Mucosa of descending colon (tissue), 3 donors: Measurements from ENCODE around the gene FHIT. TPM values are rescaled to one million over a fixed set of nuclear protein-coding genes. Genes with fewer than 3 reads are reported as not detected.

Experiments used
- ATAC-seq: fragments of 200-7000 bp; cut with Tn5 transposase; one replicate; pipeline ENCODE4 v1.9.1; 2020; ENCODE audit warnings: mild to moderate bottlenecking, moderate library complexity
- DNase-seq, 3 donors: peaks; one replicate each; pipeline ENCODE4 v3.0.0-alpha.2; 2020
- H3K36me3 ChIP-seq: fragments of 200-600 bp; one replicate; pipeline ENCODE4 v1.8.0; 2021; ENCODE audit warnings: low read depth, mild to moderate bottlenecking
- H3K4me1 ChIP-seq: fragments of 200-600 bp; one replicate; pipeline ENCODE4 v1.8.0; 2021; ENCODE audit warnings: low read depth, mild to moderate bottlenecking
- H3K4me3 ChIP-seq: fragments of 200-600 bp; one replicate; pipeline ENCODE4 v1.8.0; 2021; ENCODE audit warnings: mild to moderate bottlenecking
- H3K9me3 ChIP-seq: fragments of 200-600 bp; one replicate; pipeline ENCODE4 v1.8.0; 2021; ENCODE audit warnings: mild to moderate bottlenecking
- CTCF ChIP-seq: fragments of 200-600 bp; IDR thresholded peaks from one replicate; pipeline ENCODE4 v1.8.0; 2022; ENCODE audit warnings: antibody characterized with exemption, mild to moderate bottlenecking
- intact Hi-C, 2 donors: fragments of 100-400 bp; cut with DNase I in 1 of 2; cut with micrococcal nuclease in 1 of 2; formaldehyde crosslinking; loops; one replicate each; pipeline versions ENCODE4 v1.11.0 to v1.11.1; 2022; cut with DNase I, micrococcal nuclease
- total RNA-seq, 3 donors: library from RNA; stranded (reverse); fragmentation: NEBNext Ultra II Directional in 2 of 3; extraction: Animal tissue kit (Norgen Biotek cat#: 25700) in 2 of 3; gene quantifications; one replicate each; pipeline versions ENCODE4 v1.2.1 to v1.2.4, GENCODE V29; 2021 to 2023
- donor health status: DM: no; HTN: no; CAD: no; lungs with moderate emphysema.
- donor health status: DM: no; HTN: no; CAD: no.
- donor health status: DM: no; HTN: yes; CAD: no.

The FHIT gene
- total RNA-seq, 3 donors from 2014 or later, result 8.9 to 20.7 (median 18.6) TPM

DNA sequence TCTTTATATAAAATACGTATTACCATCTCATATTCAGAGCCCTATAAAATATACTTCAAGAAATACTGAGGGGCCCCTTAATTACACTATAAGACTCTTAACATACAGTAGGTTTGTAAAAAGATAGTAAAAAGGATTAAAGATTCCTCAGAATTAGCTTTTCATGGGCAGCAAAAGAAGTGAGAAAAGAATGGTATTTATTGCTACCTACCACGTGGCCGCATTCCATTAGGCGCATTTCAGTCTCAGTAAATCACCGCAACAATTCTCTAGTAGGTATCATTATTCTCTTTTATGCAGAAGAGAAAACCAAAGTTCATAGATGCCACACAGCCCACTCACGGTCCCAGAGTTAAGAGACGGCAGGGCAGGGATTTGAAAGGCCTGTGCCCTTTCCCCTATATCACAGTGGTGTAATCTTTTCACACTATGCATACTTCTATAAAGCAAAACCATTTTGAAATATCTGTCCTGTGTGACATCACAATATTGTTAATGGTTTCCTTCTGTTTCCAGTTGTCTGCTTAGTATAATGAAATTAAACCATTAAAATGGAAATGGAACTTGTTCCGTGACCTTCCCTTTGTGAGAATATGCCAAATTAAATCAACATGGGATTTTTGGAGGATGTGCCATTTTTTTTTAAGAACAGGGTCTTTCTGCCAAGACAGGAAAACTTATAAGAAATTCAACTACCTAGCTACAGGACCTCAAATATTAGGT, 1072.2 kb downstream of the FHIT start:
- no peak for ATAC-seq
- Histone ChIP-seq H3K9me3 (no peaks in the 10 kb centered on the region), H3K36me3 (no peaks in the 10 kb centered on the region), H3K4me3 (no peak overlapping the region), H3K4me1 (no peaks in the 10 kb centered on the region)
- TF ChIP-seq CTCF, result no peak
- intact Hi-C loops, result no loop called here
- DNase-seq, result no peak

DNA sequence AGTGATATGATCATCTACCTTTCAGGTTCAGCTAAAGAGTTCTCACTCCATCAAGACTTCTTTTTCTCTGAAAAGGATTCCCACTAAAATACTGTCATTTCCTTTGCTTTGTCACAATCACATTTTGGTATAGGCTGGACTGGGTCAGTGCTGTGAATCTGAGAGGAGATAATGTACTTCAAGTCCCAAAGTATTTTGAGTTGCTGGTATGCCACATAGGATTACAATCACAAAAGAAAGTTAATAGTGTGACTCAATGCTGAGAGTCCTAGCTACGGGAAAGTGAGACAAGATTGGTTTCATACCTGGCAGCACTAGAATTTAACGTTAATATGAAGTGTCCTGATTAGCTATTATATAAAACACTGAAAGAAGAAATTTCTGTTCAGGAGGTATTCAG, 1073.5 kb downstream of the FHIT start:
- DNase-seq (no peak), ATAC-seq (no peak)
- Histone ChIP-seq H3K36me3 (no peaks in the 10 kb centered on the region), H3K4me3 (no peak overlapping the region), H3K9me3 (no peaks in the 10 kb centered on the region), H3K4me1 (no peaks in the 10 kb centered on the region)
- intact Hi-C loops, result no loop called here
- TF ChIP-seq CTCF, result no peak

GRCh38 chr3:60176614-60177013, 1074.6 kb downstream of the FHIT start:
- H3K9me3 ChIP-seq, result no peaks in the 10 kb centered on the region
- DNase-seq (no peak), ATAC-seq (no peak)
- H3K4me3 ChIP-seq, result no peak overlapping the region
- no peaks in the 10 kb centered on the region for H3K4me1 ChIP-seq
- intact Hi-C loops, result no loop called here
- H3K36me3 ChIP-seq, result no peaks in the 10 kb centered on the region
- TF ChIP-seq CTCF, result no peak

DNA sequence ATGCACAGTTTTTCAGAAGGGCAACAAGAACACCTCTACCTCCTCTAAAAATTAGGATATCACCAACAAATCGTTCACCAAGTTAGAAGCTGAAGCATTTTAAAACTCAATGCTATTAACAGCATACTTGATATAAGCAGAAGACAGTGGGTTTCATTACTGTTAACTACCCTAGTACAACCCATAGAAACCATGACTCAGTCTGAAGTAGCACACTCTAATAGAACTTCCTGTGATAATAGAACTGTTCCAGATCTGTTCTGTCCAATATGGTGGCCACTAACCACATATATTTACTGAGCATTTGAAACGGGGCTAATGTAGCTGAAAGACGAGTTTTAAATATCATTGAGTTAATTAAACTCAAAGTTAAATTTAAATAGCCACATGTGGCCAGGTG, 1075.6 kb downstream of the FHIT start:
- no peak for TF ChIP-seq CTCF
- intact Hi-C loops, result no loop called here
- ATAC-seq (no peak), DNase-seq (no peak)
- H3K9me3 ChIP-seq, result no peaks in the 10 kb centered on the region
- no peaks in the 10 kb centered on the region for H3K4me1 ChIP-seq
- H3K36me3 ChIP-seq, result no peaks in the 10 kb centered on the region
- no peak overlapping the region for H3K4me3 ChIP-seq

- no peaks in the 10 kb centered on the region for H3K9me3 ChIP-seq
- no peaks in the 10 kb centered on the region for H3K36me3 ChIP-seq
- H3K4me1 ChIP-seq, result no peaks in the 10 kb centered on the region
- H3K4me3 ChIP-seq, result no peak overlapping the region
- intact Hi-C loops, result no loop called here
- ATAC-seq, result no peak
- no peak for DNase-seq
- TF ChIP-seq CTCF, result no peak
These were observed 1081.5 kb downstream of the FHIT start for GRCh38 chr3:60169755-60170154.

DNA sequence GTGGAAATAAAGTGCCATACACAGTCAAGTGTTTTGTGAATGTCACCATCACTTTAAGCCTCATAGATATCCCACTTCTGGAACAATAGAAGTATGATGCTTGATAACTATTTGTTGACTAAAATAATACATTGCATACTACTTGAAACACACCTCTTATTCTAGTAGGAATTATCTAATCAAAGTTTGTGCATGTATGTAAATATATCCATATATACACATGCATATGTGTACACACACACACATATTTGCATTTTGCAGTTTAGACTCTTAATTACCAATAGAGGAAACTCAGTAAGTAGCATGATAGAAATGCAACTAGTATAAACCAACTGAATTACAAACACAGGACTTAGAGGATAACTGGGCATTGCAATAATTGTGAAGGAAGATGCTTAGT, 1084.1 kb downstream of the FHIT start:
- ATAC-seq, result no peak
- Histone ChIP-seq H3K4me1 (no peaks in the 10 kb centered on the region), H3K4me3 (no peak overlapping the region), H3K36me3 (no peaks in the 10 kb centered on the region), H3K9me3 (no peaks in the 10 kb centered on the region)
- intact Hi-C loops, result no loop called here
- no peak for DNase-seq
- TF ChIP-seq CTCF, result no peak
